ENCODE results near the gene HORMAD1.
"Not testable (repeated sequence)": the region's sequence is repeated elsewhere in the genome, so short reads cannot be mapped to it uniquely, and the experiment has no call there.

The HORMAD1 gene, protein sequence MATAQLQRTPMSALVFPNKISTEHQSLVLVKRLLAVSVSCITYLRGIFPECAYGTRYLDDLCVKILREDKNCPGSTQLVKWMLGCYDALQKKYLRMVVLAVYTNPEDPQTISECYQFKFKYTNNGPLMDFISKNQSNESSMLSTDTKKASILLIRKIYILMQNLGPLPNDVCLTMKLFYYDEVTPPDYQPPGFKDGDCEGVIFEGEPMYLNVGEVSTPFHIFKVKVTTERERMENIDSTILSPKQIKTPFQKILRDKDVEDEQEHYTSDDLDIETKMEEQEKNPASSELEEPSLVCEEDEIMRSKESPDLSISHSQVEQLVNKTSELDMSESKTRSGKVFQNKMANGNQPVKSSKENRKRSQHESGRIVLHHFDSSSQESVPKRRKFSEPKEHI

GRCh38 chr1:150720703-150721102, at the start of gene HORMAD1:
TSS of gene HORMAD1 (minus strand) at chr1:150720895. CDS start at chr1:150719505, 1,390 bp downstream.
- no peaks in the 10 kb centered on the region for H3K36me3 ChIP-seq (ENCODE audit: control insufficient read depth, insufficient read depth, low read length)
- H3K4me1 ChIP-seq (ENCODE audit: control insufficient read depth, insufficient read depth, low read length) = no peaks in the 10 kb centered on the region
- H3K27ac ChIP-seq (ENCODE audit: low read depth, low read length) = no peak within 1 kb of the TSS
- H3K27me3 ChIP-seq (ENCODE audit: control insufficient read depth, insufficient read depth, low read length) = no peaks in the 10 kb centered on the region
- no peak within 1 kb of the TSS for H3K9ac ChIP-seq (ENCODE audit: low read length)
- no peaks in the 10 kb centered on the region for H3K9me3 ChIP-seq (ENCODE audit: control insufficient read depth, insufficient read depth, low read depth, low read length)
- H3K4me3 ChIP-seq (ENCODE audit: low read depth, low read length) = no peak within 1 kb of the TSS

DNA sequence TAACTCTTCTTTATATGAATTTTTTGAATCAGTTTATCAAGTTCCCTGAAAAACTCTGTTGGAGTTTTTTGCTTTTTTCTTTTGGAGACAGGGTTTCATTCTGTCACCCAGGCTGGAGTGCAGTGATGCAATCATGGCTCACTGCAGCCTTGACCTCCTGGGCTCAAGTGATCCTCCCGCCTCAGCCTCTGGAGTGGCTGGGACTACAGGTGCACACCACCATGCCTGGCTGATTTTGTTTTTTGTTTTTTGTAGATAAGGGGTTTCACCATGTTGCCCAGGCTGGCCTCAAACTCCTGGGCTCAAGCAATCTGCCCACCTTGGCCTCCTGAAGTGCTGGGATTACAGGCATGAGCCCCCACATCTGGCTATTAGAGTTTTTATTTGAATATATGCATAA, 47.0 kb upstream of the HORMAD1 start:
- not testable (repeated sequence) for H3K36me3 ChIP-seq (ENCODE audit: control insufficient read depth, insufficient read depth, low read length); H3K9ac ChIP-seq (ENCODE audit: low read length); H3K9me3 ChIP-seq (ENCODE audit: control insufficient read depth, insufficient read depth, low read depth, low read length); H3K27ac ChIP-seq (ENCODE audit: low read depth, low read length); H3K4me1 ChIP-seq (ENCODE audit: control insufficient read depth, insufficient read depth, low read length); H3K27me3 ChIP-seq (ENCODE audit: control insufficient read depth, insufficient read depth, low read length); H3K4me3 ChIP-seq (ENCODE audit: low read depth, low read length)

GRCh38 chr1:150765977-150766301, 45.2 kb upstream of the HORMAD1 start:
- not testable (repeated sequence) for H3K9me3 ChIP-seq (ENCODE audit: control insufficient read depth, insufficient read depth, low read depth, low read length); H3K27me3 ChIP-seq (ENCODE audit: control insufficient read depth, insufficient read depth, low read length); H3K36me3 ChIP-seq (ENCODE audit: control insufficient read depth, insufficient read depth, low read length); H3K4me1 ChIP-seq (ENCODE audit: control insufficient read depth, insufficient read depth, low read length); H3K9ac ChIP-seq (ENCODE audit: low read length); H3K27ac ChIP-seq (ENCODE audit: low read depth, low read length); H3K4me3 ChIP-seq (ENCODE audit: low read depth, low read length)

GRCh38 chr1:150765296-150765976, 44.7 kb upstream of the HORMAD1 start, which contains the start of gene CTSS:
TSS of gene CTSS (minus strand) at chr1:150765778. CDS start at chr1:150764763, 1,015 bp downstream.
- H3K27me3 ChIP-seq (ENCODE audit: control insufficient read depth, insufficient read depth, low read length) = no peaks in the 10 kb centered on the region
- no peaks in the 10 kb centered on the region for H3K4me1 ChIP-seq (ENCODE audit: control insufficient read depth, insufficient read depth, low read length)
- no peak within 1 kb of the TSS for H3K9ac ChIP-seq (ENCODE audit: low read length)
- peaks cover 2% of the 10 kb centered on the region for H3K9me3 ChIP-seq (ENCODE audit: control insufficient read depth, insufficient read depth, low read depth, low read length)
- no peak within 1 kb of the TSS for H3K4me3 ChIP-seq (ENCODE audit: low read depth, low read length)
- H3K27ac ChIP-seq (ENCODE audit: low read depth, low read length) = no peak within 1 kb of the TSS
- no peaks in the 10 kb centered on the region for H3K36me3 ChIP-seq (ENCODE audit: control insufficient read depth, insufficient read depth, low read length)

DNA sequence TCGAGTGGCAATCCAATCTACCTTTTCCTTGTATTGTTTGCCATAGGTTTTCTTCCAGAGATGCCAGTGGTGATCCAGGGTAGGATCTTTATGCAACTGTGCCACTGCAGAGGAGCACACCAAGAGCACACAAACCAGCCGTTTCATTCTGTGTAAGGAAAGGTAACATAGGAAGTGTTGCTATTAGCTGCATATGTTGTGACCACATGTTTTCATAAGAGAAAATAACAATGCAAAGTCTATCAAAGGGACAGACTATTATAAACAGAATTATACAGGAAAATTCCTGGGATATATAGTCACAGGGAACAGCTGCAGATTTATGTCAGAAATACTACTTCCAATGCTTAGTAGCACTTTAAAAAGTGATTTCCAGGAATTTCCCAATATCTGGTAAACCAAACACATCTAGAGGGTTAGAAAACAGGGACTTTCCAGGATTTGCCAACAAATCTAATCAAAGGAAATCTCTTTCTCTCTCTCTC, 44.0 kb upstream of the HORMAD1 start:
- H3K27me3 ChIP-seq (ENCODE audit: control insufficient read depth, insufficient read depth, low read length) = no peaks in the 10 kb centered on the region
- H3K4me3 ChIP-seq (ENCODE audit: low read depth, low read length) = no peak overlapping the region
- no peaks in the 10 kb centered on the region for H3K4me1 ChIP-seq (ENCODE audit: control insufficient read depth, insufficient read depth, low read length)
- H3K9ac ChIP-seq (ENCODE audit: low read length) = no peak overlapping the region
- peaks cover 4% of the 10 kb centered on the region for H3K9me3 ChIP-seq (ENCODE audit: control insufficient read depth, insufficient read depth, low read depth, low read length)
- no peaks in the 10 kb centered on the region for H3K36me3 ChIP-seq (ENCODE audit: control insufficient read depth, insufficient read depth, low read length)
- no peak overlapping the region for H3K27ac ChIP-seq (ENCODE audit: low read depth, low read length)

DNA sequence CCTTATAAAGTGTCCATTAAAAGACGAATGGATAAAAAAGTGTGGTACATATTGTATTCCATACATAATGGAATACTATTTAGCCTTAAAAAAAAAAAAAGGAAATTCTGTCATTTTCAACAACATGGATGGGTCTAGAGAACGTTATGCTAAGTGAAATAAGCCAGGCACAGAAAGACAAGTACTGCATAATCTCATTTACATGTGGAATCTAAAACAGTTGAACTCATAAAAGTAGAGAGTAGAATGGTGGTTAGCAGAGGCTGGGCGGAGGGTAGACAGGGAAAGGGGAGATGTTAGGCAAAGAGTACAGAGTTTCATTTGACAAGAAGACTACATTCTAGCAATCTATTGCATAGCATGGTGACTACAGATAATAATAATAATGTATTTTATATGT, 42.3 kb upstream of the HORMAD1 start:
- Histone ChIP-seq H3K4me3 (ENCODE audit: low read depth, low read length) (no peak overlapping the region), H3K9me3 (ENCODE audit: control insufficient read depth, insufficient read depth, low read depth, low read length) (peaks cover 4% of the 10 kb centered on the region), H3K9ac (ENCODE audit: low read length) (no peak overlapping the region), H3K36me3 (ENCODE audit: control insufficient read depth, insufficient read depth, low read length) (no peaks in the 10 kb centered on the region), H3K4me1 (ENCODE audit: control insufficient read depth, insufficient read depth, low read length) (no peaks in the 10 kb centered on the region), H3K27me3 (ENCODE audit: control insufficient read depth, insufficient read depth, low read length) (no peaks in the 10 kb centered on the region), H3K27ac (ENCODE audit: low read depth, low read length) (no peak overlapping the region)

GRCh38 chr1:150762552-150762951, 41.9 kb upstream of the HORMAD1 start:
- no peaks in the 10 kb centered on the region for H3K27me3 ChIP-seq (ENCODE audit: control insufficient read depth, insufficient read depth, low read length)
- H3K9ac ChIP-seq (ENCODE audit: low read length) = no peak overlapping the region
- H3K9me3 ChIP-seq (ENCODE audit: control insufficient read depth, insufficient read depth, low read depth, low read length) = peaks cover 4% of the 10 kb centered on the region
- no peaks in the 10 kb centered on the region for H3K36me3 ChIP-seq (ENCODE audit: control insufficient read depth, insufficient read depth, low read length)
- H3K4me1 ChIP-seq (ENCODE audit: control insufficient read depth, insufficient read depth, low read length) = no peaks in the 10 kb centered on the region
- no peak overlapping the region for H3K4me3 ChIP-seq (ENCODE audit: low read depth, low read length)
- no peak overlapping the region for H3K27ac ChIP-seq (ENCODE audit: low read depth, low read length)

DNA sequence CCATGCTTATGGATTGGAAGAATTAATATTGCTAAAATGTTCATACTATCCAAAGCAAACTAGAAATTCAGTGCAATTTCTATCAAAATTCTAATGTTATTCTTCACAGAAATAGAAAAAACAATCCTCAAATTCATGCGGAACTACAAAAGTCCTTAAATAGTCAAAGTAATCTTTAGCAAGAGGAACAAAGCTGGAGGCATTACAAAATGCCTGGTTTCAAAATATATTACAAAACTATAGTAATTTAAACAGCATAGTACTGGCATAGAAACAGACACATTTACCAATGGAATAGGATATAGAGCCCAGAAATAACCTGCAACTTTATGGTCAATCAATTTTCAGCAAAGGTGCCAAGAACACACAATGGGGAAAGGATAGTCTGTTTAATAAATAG, 41.1 kb upstream of the HORMAD1 start:
- H3K9ac ChIP-seq (ENCODE audit: low read length) = no peak overlapping the region
- peaks cover 4% of the 10 kb centered on the region for H3K9me3 ChIP-seq (ENCODE audit: control insufficient read depth, insufficient read depth, low read depth, low read length)
- no peak overlapping the region for H3K4me3 ChIP-seq (ENCODE audit: low read depth, low read length)
- no peaks in the 10 kb centered on the region for H3K4me1 ChIP-seq (ENCODE audit: control insufficient read depth, insufficient read depth, low read length)
- H3K27me3 ChIP-seq (ENCODE audit: control insufficient read depth, insufficient read depth, low read length) = no peaks in the 10 kb centered on the region
- no peaks in the 10 kb centered on the region for H3K36me3 ChIP-seq (ENCODE audit: control insufficient read depth, insufficient read depth, low read length)
- no peak overlapping the region for H3K27ac ChIP-seq (ENCODE audit: low read depth, low read length)

DNA sequence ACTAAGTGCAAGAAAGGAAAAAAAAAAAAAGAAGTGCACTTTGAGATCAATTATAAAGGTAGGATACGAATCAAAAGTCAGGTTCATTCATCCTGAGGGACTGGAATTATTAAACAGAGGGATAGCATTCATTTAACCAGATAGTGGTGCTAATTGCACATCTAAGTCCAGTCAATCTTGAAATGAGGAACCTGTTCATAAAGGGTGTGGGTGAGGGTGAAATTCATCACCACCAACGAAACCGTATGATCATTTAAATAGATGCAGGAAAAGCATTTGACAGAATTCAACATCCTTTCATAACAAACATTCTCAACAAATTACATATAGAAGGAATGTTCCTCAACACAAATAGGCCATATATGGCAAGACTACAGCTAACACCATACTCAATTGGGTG, 39.3 kb upstream of the HORMAD1 start:
- H3K27me3 ChIP-seq (ENCODE audit: control insufficient read depth, insufficient read depth, low read length) = no peaks in the 10 kb centered on the region
- peaks cover 4% of the 10 kb centered on the region for H3K9me3 ChIP-seq (ENCODE audit: control insufficient read depth, insufficient read depth, low read depth, low read length)
- H3K4me1 ChIP-seq (ENCODE audit: control insufficient read depth, insufficient read depth, low read length) = no peaks in the 10 kb centered on the region
- H3K27ac ChIP-seq (ENCODE audit: low read depth, low read length) = no peak overlapping the region
- H3K9ac ChIP-seq (ENCODE audit: low read length) = no peak overlapping the region
- H3K36me3 ChIP-seq (ENCODE audit: control insufficient read depth, insufficient read depth, low read length) = no peaks in the 10 kb centered on the region
- H3K4me3 ChIP-seq (ENCODE audit: low read depth, low read length) = no peak overlapping the region

DNA sequence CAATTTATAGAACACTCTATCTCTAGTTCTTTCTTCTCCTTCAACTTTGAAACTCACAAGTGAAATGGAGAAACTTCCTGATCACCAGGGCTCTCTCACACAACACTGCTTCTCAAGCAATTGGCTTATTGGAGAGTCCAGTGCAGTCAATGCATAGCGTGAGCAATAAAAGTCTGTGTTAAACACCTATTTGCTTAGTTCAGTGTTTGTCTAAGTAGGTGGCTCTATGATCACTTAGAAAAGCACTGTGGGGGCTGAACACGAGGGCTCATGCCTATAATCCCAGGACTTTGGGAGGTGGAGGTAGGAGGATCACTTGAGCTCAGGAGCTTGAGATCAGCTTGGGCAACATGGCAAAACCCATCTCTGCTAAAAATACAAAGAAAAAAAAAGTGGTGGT, 32.7 kb upstream of the HORMAD1 start:
- no peak overlapping the region for H3K9ac ChIP-seq (ENCODE audit: low read length)
- no peaks in the 10 kb centered on the region for H3K36me3 ChIP-seq (ENCODE audit: control insufficient read depth, insufficient read depth, low read length)
- H3K4me3 ChIP-seq (ENCODE audit: low read depth, low read length) = no peak overlapping the region

GRCh38 chr1:150751443-150751842, 30.7 kb upstream of the HORMAD1 start:
- Histone ChIP-seq H3K4me3 (ENCODE audit: low read depth, low read length) (no peak overlapping the region), H3K36me3 (ENCODE audit: control insufficient read depth, insufficient read depth, low read length) (no peaks in the 10 kb centered on the region), H3K9me3 (ENCODE audit: control insufficient read depth, insufficient read depth, low read depth, low read length) (no peaks in the 10 kb centered on the region)

More for the DNA sequence above, 32.7 kb upstream of the HORMAD1 start:
- no peaks in the 10 kb centered on the region for H3K27me3 ChIP-seq (ENCODE audit: control insufficient read depth, insufficient read depth, low read length)
- H3K9me3 ChIP-seq (ENCODE audit: control insufficient read depth, insufficient read depth, low read depth, low read length) = no peaks in the 10 kb centered on the region
- H3K4me1 ChIP-seq (ENCODE audit: control insufficient read depth, insufficient read depth, low read length) = no peaks in the 10 kb centered on the region
- no peak overlapping the region for H3K27ac ChIP-seq (ENCODE audit: low read depth, low read length)

More at GRCh38 chr1:150751443-150751842, 30.7 kb upstream of the HORMAD1 start:
- no peak overlapping the region for H3K9ac ChIP-seq (ENCODE audit: low read length)
- no peaks in the 10 kb centered on the region for H3K4me1 ChIP-seq (ENCODE audit: control insufficient read depth, insufficient read depth, low read length)
- no peaks in the 10 kb centered on the region for H3K27me3 ChIP-seq (ENCODE audit: control insufficient read depth, insufficient read depth, low read length)
- no peak overlapping the region for H3K27ac ChIP-seq (ENCODE audit: low read depth, low read length)

All from HUES6 (cell line).